Endothelial cell of umbilical vein (primary cell): ENCODE measurements around the gene ATG5. TPM values are rescaled to one million over a fixed set of nuclear protein-coding genes. Genes with fewer than 3 reads are reported as not detected.

Experiments used
- BruUV-seq: library from RNA; stranded (reverse); fragments of 400-500 nt; replicated peaks from 2 replicates; lab custom pipeline; 2021; lab: Mats Ljungman, UMichigan
- CTCF ChIA-PET: fragments of 300-600, 350-600 bp; sonication (Branson Sonifier 250); formaldehyde crosslinking; loops from one replicate; lab custom pipeline; 2021; ENCODE audit warnings: antibody characterized with exemption, inconsistent platforms; lab: Charles Lee
- POLR2A ChIA-PET: fragments of 300-600, 350-600 bp; sonication (Branson Sonifier 250); formaldehyde crosslinking; loops from one replicate; lab custom pipeline; 2021; ENCODE audit warnings: antibody characterized with exemption, inconsistent platforms; lab: Charles Lee
- DNase-seq: peaks from one replicate; pipeline ENCODE4 v3.0.0-alpha.2; 2011; ENCODE audit warnings: low read depth, low spot score
- FAIRE-seq: peaks from 2 replicates; lab custom pipeline; 2011; peaks lifted over from hg19 to GRCh38; lab: Jason Lieb, UNC
- H2AFZ ChIP-seq: 2 replicates; pipeline ENCODE4 v1.6.0; 2012; ENCODE audit warnings: low read depth, low read length, control low read depth, inconsistent platforms
- H3K27ac ChIP-seq: 2 replicates; pipeline ENCODE4 v1.5.1; 2011; ENCODE audit warnings: low read depth, mild to moderate bottlenecking, control low read depth, low read length, moderate library complexity; ENCODE audit not compliant: insufficient read depth
- H3K27me3 ChIP-seq, 2 experiments: 2 replicates each; pipeline versions ENCODE4 v1.6.0 to v1.6.1; 2011; ENCODE audit warnings: low read length in 2 of 2, mixed read lengths in 1 of 2; ENCODE audit not compliant: control insufficient read depth in 2 of 2, insufficient read depth in 2 of 2
- H3K36me3 ChIP-seq, 2 experiments: 2 replicates in 1 of 2; 3 replicates in 1 of 2; pipeline ENCODE4 v1.5.1; 2011; ENCODE audit warnings: low read length in 2 of 2, mild to moderate bottlenecking in 1 of 2, moderate library complexity in 1 of 2; ENCODE audit not compliant: control insufficient read depth in 2 of 2, insufficient read depth in 2 of 2; ENCODE audit errors: extremely low read depth in 1 of 2
- H3K4me1 ChIP-seq: 3 replicates; pipeline ENCODE4 v1.5.1; 2011; ENCODE audit warnings: mild to moderate bottlenecking, low read length; ENCODE audit not compliant: control insufficient read depth, insufficient read depth; ENCODE audit errors: extremely low read depth
- H3K4me2 ChIP-seq: 2 replicates; pipeline ENCODE4 v1.6.1; 2011; ENCODE audit warnings: low read length, control low read depth, mixed read lengths; ENCODE audit not compliant: insufficient read depth
- H3K4me3 ChIP-seq, 3 experiments: fragments of 200-600 bp in 1 of 3; sonication (generic), shearing (Covaris generic) in 1 of 3; replicated peaks in 1 of 3; 2 replicates each; pipeline ENCODE4 v1.5.1; 2011 to 2016; ENCODE audit warnings: control low read depth in 3 of 3, low read length in 3 of 3, mild to moderate bottlenecking in 2 of 3, inconsistent platforms in 1 of 3, low read depth in 1 of 3, moderate library complexity in 1 of 3; ENCODE audit not compliant: insufficient read depth in 1 of 3
- H3K79me2 ChIP-seq: 2 replicates; pipeline ENCODE4 v1.6.0; 2012; ENCODE audit warnings: low read length, inconsistent platforms; ENCODE audit not compliant: control insufficient read depth, insufficient read depth
- H3K9ac ChIP-seq: replicated peaks from 2 replicates; pipeline ENCODE3; 2011; ENCODE audit warnings: low read length, control low read depth; ENCODE audit not compliant: insufficient read depth; ENCODE audit errors: extremely low read depth
- H3K9me1 ChIP-seq: replicated peaks from 3 replicates; pipeline ENCODE4 v1.6.0; 2011; ENCODE audit warnings: mild to moderate bottlenecking, low read length; ENCODE audit not compliant: control insufficient read depth, insufficient read depth; ENCODE audit errors: extremely low read depth
- H3K9me3 ChIP-seq: replicated peaks from 2 replicates; pipeline ENCODE4 v1.5.1; 2012; ENCODE audit warnings: low read length, inconsistent platforms; ENCODE audit not compliant: control insufficient read depth, insufficient read depth
- H4K20me1 ChIP-seq: replicated peaks from 2 replicates; pipeline ENCODE3; 2011; ENCODE audit warnings: mild to moderate bottlenecking, low read length; ENCODE audit not compliant: control insufficient read depth, insufficient read depth; ENCODE audit errors: extremely low read depth
- EZH2 ChIP-seq: IDR thresholded peaks from 2 replicates; pipeline ENCODE4 v1.6.1; 2012; ENCODE audit warnings: borderline replicate concordance, low read depth, mild to moderate bottlenecking, moderate library complexity, low read length, inconsistent platforms; ENCODE audit not compliant: severe bottlenecking
- FOS ChIP-seq: IDR thresholded peaks from 2 replicates; pipeline ENCODE4 v1.6.1; 2011; ENCODE audit warnings: mild to moderate bottlenecking, low read length, moderate library complexity, borderline replicate concordance; ENCODE audit not compliant: insufficient read depth
- GATA2 ChIP-seq: IDR thresholded peaks from 2 replicates; pipeline ENCODE4 v1.7.0; 2011; ENCODE audit warnings: low read depth, mild to moderate bottlenecking, moderate library complexity, mixed read lengths, low read length; ENCODE audit not compliant: insufficient read length, insufficient read depth
- JUN ChIP-seq: IDR thresholded peaks from 2 replicates; pipeline ENCODE4 v1.6.1; 2011; ENCODE audit warnings: borderline replicate concordance, low read depth; ENCODE audit not compliant: insufficient read length, insufficient read depth
- MYC ChIP-seq: IDR thresholded peaks from one replicate; pipeline ENCODE4 v1.6.1; 2011; ENCODE audit warnings: mild to moderate bottlenecking, low read depth, low read length
- POLR2A ChIP-seq: IDR thresholded peaks from 2 replicates; pipeline ENCODE4 v1.6.1; 2012; ENCODE audit warnings: low read depth, mild to moderate bottlenecking, control low read depth, low read length
- POLR2AphosphoS5 ChIP-seq: IDR thresholded peaks from 2 replicates; pipeline ENCODE4 v1.6.1; 2012; ENCODE audit warnings: low read depth, mild to moderate bottlenecking, control low read depth, low read length, moderate library complexity; ENCODE audit not compliant: insufficient read depth
- dilution Hi-C: fragments of 300-500 bp; cut with MboI; formaldehyde crosslinking; loops from one replicate; pipeline ENCODE4 v1.15.0; 2019; ENCODE audit warnings: low sequenced_read_pairs; ENCODE audit not compliant: extremely low pct_ligation_motif_present
- intact Hi-C: fragments of 100-400 bp; cut with micrococcal nuclease; formaldehyde crosslinking; loops from one replicate; pipeline ENCODE4 v1.10.0; 2022
- polyA plus RNA-seq, 4 experiments: library from polyadenylated mRNA; depleted of rRNA in 3 of 4; stranded (reverse) in 3 of 4; unstranded in 1 of 4; fragments of >200 nt; gene quantifications; 2 replicates each; pipeline versions ENCODE4 v1.2.1 to v1.2.3, GENCODE V29; 2011 to 2012; ENCODE audit warnings: missing spikeins in 1 of 4
- total RNA-seq: library from RNA; stranded (reverse); gene quantifications from 2 replicates; pipeline ENCODE4 v1.2.3, GENCODE V29; 2021
- TF ChIP-seq, protein P1 (sequence below): IDR thresholded peaks from 2 replicates; pipeline ENCODE4 v1.6.1; 2011; ENCODE audit not compliant: insufficient read depth, insufficient read length
- TF ChIP-seq, protein P2 (sequence below), 2 donors: IDR thresholded peaks; 1 replicate in 1 of 2; 2 replicates in 1 of 2; pipeline ENCODE4 v1.5.1; 2011; ENCODE audit warnings: low read length in 2 of 2, mild to moderate bottlenecking in 2 of 2, moderate library complexity in 2 of 2, control low read depth in 1 of 2, inconsistent platforms in 1 of 2, low read depth in 1 of 2; ENCODE audit not compliant: insufficient read depth in 1 of 2; ENCODE audit errors: extremely low read depth in 1 of 2

ATG5 gene
- total and polyA plus RNA-seq, 2 donors (not counting 3 experiments of a cell fraction or from before 2014, with no cell fraction given): 14.1 to 32.8 TPM

DNA sequence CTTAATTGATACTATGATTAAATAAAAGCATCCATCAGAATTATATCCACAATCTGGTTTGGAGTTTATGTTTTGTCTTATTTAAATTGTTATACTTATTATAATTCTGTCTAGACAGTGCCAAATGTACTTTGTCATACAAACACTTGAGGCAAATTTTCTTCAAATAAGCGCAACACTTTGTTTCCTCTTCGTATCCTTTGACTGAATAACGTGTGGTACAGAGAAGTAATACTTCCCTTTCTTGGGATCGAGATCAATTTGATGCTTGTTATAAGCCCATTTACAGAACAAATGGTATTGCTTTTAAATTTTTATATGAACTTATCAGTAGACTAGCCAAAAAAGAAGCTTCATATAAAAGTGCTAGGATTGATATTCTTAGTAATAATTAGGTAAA lies 111.0 kb downstream of the ATG5 start:
- no peak overlapping the region for H2AFZ ChIP-seq
- H3K36me3 ChIP-seq: no peaks in the 10 kb centered on the region
- dilution Hi-C loops (no loop called here), intact Hi-C loops (no loop called here)
- no peak overlapping the region for H3K27ac ChIP-seq
- no peaks in the 10 kb centered on the region for H3K9me1 ChIP-seq
- H3K4me3 ChIP-seq: no peak overlapping the region
- H4K20me1 ChIP-seq: peaks cover 5% of the 10 kb centered on the region
- POLR2A ChIA-PET: no interaction called here
- no TSS peak for BruUV-seq
- TF ChIP-seq, protein P1, sequence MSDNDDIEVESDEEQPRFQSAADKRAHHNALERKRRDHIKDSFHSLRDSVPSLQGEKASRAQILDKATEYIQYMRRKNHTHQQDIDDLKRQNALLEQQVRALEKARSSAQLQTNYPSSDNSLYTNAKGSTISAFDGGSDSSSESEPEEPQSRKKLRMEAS: no peak
- no peak for TF ChIP-seq JUN
- no peak for TF ChIP-seq EZH2
- TF ChIP-seq POLR2AphosphoS5: no peak
- no peak for TF ChIP-seq FOS
- TF ChIP-seq, protein P2, sequence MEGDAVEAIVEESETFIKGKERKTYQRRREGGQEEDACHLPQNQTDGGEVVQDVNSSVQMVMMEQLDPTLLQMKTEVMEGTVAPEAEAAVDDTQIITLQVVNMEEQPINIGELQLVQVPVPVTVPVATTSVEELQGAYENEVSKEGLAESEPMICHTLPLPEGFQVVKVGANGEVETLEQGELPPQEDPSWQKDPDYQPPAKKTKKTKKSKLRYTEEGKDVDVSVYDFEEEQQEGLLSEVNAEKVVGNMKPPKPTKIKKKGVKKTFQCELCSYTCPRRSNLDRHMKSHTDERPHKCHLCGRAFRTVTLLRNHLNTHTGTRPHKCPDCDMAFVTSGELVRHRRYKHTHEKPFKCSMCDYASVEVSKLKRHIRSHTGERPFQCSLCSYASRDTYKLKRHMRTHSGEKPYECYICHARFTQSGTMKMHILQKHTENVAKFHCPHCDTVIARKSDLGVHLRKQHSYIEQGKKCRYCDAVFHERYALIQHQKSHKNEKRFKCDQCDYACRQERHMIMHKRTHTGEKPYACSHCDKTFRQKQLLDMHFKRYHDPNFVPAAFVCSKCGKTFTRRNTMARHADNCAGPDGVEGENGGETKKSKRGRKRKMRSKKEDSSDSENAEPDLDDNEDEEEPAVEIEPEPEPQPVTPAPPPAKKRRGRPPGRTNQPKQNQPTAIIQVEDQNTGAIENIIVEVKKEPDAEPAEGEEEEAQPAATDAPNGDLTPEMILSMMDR (IDR thresholded peaks at IDR 0.05; ENCODE audit: extremely low read depth in 1 of 2, insufficient read depth in 1 of 2, low read depth in 1 of 2, low read length in 2 of 2): no peak
- TF ChIP-seq POLR2A: no peak
- no peak for TF ChIP-seq MYC
- TF ChIP-seq GATA2: no peak
- FAIRE-seq (no peak), DNase-seq (no peak)
- H3K9me3 ChIP-seq: no peaks in the 10 kb centered on the region
- H3K27me3 ChIP-seq: no peaks in the 10 kb centered on the region
- H3K79me2 ChIP-seq: peaks cover 2% of the 10 kb centered on the region
- H3K4me2 ChIP-seq: no peak overlapping the region
- CTCF ChIA-PET: interaction anchor here (3.4 kb wide), 1 partner anchor 9 kb away, joined by 47 read pairs; no protein-coding TSS in a partner anchor
- no peak overlapping the region for H3K9ac ChIP-seq
- no peaks in the 10 kb centered on the region for H3K4me1 ChIP-seq
